K562 (cell line): ENCODE data around the gene ETV3L. TPM values are rescaled to one million over a fixed set of nuclear protein-coding genes. Genes with fewer than 3 reads are reported as not detected.

ENCODE experiments used
- FOXM1 ChIP-seq, 2 experiments: fragments of 450-650 bp in 1 of 2; sonication (generic) in 1 of 2; formaldehyde crosslinking in 1 of 2; IDR thresholded peaks; 2 replicates each; pipeline versions ENCODE4 v1.6.1 to v1.9.0; 2017 to 2022; ENCODE audit warnings: low read depth in 2 of 2, mild to moderate bottlenecking in 2 of 2, missing genetic modification reagents in 1 of 2, moderate library complexity in 1 of 2
- NR2C2 ChIP-seq, 2 experiments: fragments of 200-800 bp in 1 of 2; sonication (Bioruptor generic) in 1 of 2; sonication (generic) in 1 of 2; formaldehyde crosslinking in 1 of 2; IDR thresholded peaks; 2 replicates each; pipeline versions ENCODE4 v1.6.1 to v1.8.0; 2016 to 2022; ENCODE audit warnings: mild to moderate bottlenecking in 1 of 2, missing compliant biosample characterization in 1 of 2, missing genetic modification characterization in 1 of 2, missing genetic modification reagents in 1 of 2
- RBBP5 ChIP-seq: fragments of 200-600 bp; sonication (generic); IDR thresholded peaks from 2 replicates; pipeline ENCODE4 v1.6.1; 2012; ENCODE audit warnings: borderline replicate concordance, mild to moderate bottlenecking, low read length, control low read depth, inconsistent platforms; ENCODE audit not compliant: insufficient read depth, poor library complexity, severe bottlenecking
- RBM15 ChIP-seq: fragments of 200-400 bp; formaldehyde crosslinking; IDR thresholded peaks from 2 replicates; pipeline ENCODE4 v1.6.1; 2018; ENCODE audit warnings: mild to moderate bottlenecking, low read length, moderate library complexity; ENCODE audit not compliant: insufficient read depth
- SMAD4 ChIP-seq: fragments of 250-450 bp; sonication (Bioruptor Pico); conservative IDR thresholded peaks from 2 replicates; pipeline ENCODE4 v1.8.0; 2021; ENCODE audit warnings: inconsistent platforms, mild to moderate bottlenecking, moderate library complexity
- SMARCE1 ChIP-seq: fragments of 450-650 bp; IDR thresholded peaks from 2 replicates; pipeline ENCODE4 v1.7.1; 2016; ENCODE audit warnings: mild to moderate bottlenecking
- ZFX ChIP-seq: sonication (generic); formaldehyde crosslinking; IDR thresholded peaks from 2 replicates; pipeline ENCODE4 v1.8.0; 2022; ENCODE audit warnings: mild to moderate bottlenecking, missing genetic modification reagents, moderate library complexity
- ZNF197 ChIP-seq: fragments of 200-800 bp; sonication (Bioruptor generic); IDR thresholded peaks from 2 replicates; pipeline ENCODE4 v1.6.1; 2016; ENCODE audit warnings: low read depth, missing genetic modification characterization, missing compliant biosample characterization
- polyA plus RNA-seq, 8 experiments: library from polyadenylated mRNA; depleted of rRNA in 4 of 8; stranded (reverse) in 5 of 8; unstranded in 3 of 8; fragments of >200 nt; fragmentation: Nextera tagmentation in 2 of 8; fragmentation: Illumina TruSeq in 1 of 8; extraction: Ambion mirVana in 2 of 8; extraction: Trizol in 1 of 8; gene quantifications; 2 replicates each; pipeline versions ENCODE4 v1.2.1 to v1.2.3, GENCODE V29; 2011 to 2014; ENCODE audit warnings: inconsistent platforms in 1 of 8, missing spikeins in 1 of 8
- total RNA-seq, 7 experiments: library from RNA; depleted of rRNA in 6 of 7; stranded (reverse); fragments of >200 nt in 6 of 7; fragmentation: Illumina TruSeq in 2 of 7; extraction: Trizol in 2 of 7; gene quantifications; 2 replicates each; pipeline versions ENCODE4 v1.2.1 to v1.2.3, GENCODE V29; 2011 to 2021; ENCODE audit warnings: low replicate concordance in 1 of 7
- TF ChIP-seq, protein P1 (sequence below), 2 experiments: fragments of 450-650 bp in 1 of 2; sonication (generic) in 1 of 2; formaldehyde crosslinking in 1 of 2; IDR thresholded peaks in 1 of 2; conservative IDR thresholded peaks in 1 of 2; 2 replicates each; pipeline versions ENCODE4 v1.6.1 to v1.8.1; 2016 to 2023; ENCODE audit warnings: mild to moderate bottlenecking in 2 of 2, moderate library complexity in 2 of 2, inconsistent platforms in 1 of 2, missing genetic modification reagents in 1 of 2
- TF ChIP-seq, protein P2 (sequence below): fragments of 450-650 bp; IDR thresholded peaks from 2 replicates; pipeline ENCODE4 v1.6.1; 2016; ENCODE audit warnings: low read depth, mild to moderate bottlenecking, moderate library complexity
- TF ChIP-seq, protein P3 (sequence below): sonication (generic); formaldehyde crosslinking; IDR thresholded peaks from 2 replicates; pipeline ENCODE4 v1.9.0; 2022; ENCODE audit warnings: mild to moderate bottlenecking, missing genetic modification reagents
- TF ChIP-seq, protein P4 (sequence below): fragments of 450-650 bp; formaldehyde crosslinking; IDR thresholded peaks from 2 replicates; pipeline ENCODE4 v1.4.0; 2020; ENCODE audit warnings: mild to moderate bottlenecking, moderate library complexity
- TF ChIP-seq, protein P5 (sequence below): conservative IDR thresholded peaks from 2 replicates; pipeline ENCODE4 v1.6.1; 2011; ENCODE audit warnings: low read depth, mild to moderate bottlenecking, low read length; ENCODE audit not compliant: control insufficient read depth
- TF ChIP-seq, protein P6 (sequence below), 2 experiments: fragments of 200-800 bp in 1 of 2; sonication (Bioruptor generic) in 1 of 2; sonication (generic) in 1 of 2; formaldehyde crosslinking in 1 of 2; IDR thresholded peaks in 1 of 2; conservative IDR thresholded peaks in 1 of 2; 2 replicates each; pipeline versions ENCODE4 v1.5.0 to v1.6.1; 2016 to 2020; ENCODE audit warnings: missing compliant biosample characterization in 1 of 2, missing genetic modification characterization in 1 of 2, missing genetic modification reagents in 1 of 2
- TF ChIP-seq, protein P7 (sequence below): IDR thresholded peaks from 2 replicates; pipeline ENCODE4 v1.6.1; 2014; ENCODE audit warnings: antibody characterized with exemption

Gene ETV3L
- total and polyA plus RNA-seq, 9 of the 15 experiments (the other 6 are each of a cell fraction or from before 2014, with no cell fraction given), result not detected

DNA sequence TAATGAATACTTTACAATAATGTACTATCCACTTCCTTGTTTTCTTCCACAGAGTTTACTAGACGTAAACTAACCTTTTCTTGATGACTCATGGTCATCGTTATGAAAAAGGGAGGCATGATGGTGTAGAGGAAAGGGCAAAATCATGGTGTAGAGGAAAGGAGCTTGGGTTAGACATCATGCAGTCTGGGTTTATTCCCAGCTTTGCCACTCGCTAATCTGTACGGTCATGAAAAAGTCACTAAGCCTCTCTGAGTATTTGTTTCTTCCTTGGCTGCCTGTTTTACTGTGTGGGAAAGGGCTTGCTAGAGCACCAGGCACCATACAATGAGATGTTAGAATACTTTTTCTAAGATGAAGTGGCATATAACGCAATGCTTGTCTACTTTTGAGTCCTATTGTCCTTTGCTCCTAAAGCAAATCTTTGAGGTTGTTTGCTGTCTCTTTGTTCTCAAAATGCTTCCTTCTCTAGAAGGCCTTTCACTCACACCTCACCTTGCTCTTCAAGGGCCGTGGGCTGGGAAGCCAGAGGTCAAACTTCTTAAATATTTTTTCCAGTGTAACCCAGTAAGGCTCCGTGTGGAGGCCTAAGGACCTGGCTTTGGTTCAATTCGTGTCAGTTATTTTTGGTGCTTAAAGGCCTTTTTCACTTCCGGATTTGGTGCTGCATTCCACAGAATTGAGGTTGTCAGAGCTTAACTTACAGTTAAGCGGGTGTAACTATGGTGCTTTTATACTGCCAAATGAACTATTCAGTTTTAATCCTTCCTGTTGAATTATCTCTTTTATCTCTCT, 48.5 kb upstream of the ETV3L start (continued):
- TF ChIP-seq, protein P1, sequence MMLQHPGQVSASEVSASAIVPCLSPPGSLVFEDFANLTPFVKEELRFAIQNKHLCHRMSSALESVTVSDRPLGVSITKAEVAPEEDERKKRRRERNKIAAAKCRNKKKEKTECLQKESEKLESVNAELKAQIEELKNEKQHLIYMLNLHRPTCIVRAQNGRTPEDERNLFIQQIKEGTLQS (IDR thresholded peaks at IDR 0.05), result peak; percentile 86
- TF ChIP-seq, protein P1 (CRISPR knock-in tag; conservative IDR thresholded peaks at IDR 0.05), result no peak
- TF ChIP-seq, protein P2, sequence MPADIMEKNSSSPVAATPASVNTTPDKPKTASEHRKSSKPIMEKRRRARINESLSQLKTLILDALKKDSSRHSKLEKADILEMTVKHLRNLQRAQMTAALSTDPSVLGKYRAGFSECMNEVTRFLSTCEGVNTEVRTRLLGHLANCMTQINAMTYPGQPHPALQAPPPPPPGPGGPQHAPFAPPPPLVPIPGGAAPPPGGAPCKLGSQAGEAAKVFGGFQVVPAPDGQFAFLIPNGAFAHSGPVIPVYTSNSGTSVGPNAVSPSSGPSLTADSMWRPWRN, result no peak
- TF ChIP-seq, protein P3, sequence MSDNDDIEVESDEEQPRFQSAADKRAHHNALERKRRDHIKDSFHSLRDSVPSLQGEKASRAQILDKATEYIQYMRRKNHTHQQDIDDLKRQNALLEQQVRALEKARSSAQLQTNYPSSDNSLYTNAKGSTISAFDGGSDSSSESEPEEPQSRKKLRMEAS (CRISPR knock-in tag), result no peak
- TF ChIP-seq, protein P4, sequence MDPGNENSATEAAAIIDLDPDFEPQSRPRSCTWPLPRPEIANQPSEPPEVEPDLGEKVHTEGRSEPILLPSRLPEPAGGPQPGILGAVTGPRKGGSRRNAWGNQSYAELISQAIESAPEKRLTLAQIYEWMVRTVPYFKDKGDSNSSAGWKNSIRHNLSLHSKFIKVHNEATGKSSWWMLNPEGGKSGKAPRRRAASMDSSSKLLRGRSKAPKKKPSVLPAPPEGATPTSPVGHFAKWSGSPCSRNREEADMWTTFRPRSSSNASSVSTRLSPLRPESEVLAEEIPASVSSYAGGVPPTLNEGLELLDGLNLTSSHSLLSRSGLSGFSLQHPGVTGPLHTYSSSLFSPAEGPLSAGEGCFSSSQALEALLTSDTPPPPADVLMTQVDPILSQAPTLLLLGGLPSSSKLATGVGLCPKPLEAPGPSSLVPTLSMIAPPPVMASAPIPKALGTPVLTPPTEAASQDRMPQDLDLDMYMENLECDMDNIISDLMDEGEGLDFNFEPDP (CRISPR knock-in tag), result no peak
- no peak for TF ChIP-seq RBBP5
- TF ChIP-seq, protein P5, sequence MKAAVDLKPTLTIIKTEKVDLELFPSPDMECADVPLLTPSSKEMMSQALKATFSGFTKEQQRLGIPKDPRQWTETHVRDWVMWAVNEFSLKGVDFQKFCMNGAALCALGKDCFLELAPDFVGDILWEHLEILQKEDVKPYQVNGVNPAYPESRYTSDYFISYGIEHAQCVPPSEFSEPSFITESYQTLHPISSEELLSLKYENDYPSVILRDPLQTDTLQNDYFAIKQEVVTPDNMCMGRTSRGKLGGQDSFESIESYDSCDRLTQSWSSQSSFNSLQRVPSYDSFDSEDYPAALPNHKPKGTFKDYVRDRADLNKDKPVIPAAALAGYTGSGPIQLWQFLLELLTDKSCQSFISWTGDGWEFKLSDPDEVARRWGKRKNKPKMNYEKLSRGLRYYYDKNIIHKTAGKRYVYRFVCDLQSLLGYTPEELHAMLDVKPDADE, result no peak
- TF ChIP-seq FOXM1 (IDR thresholded peaks at IDR 0.05; ENCODE audit: low read depth), result no peak
- no peak for TF ChIP-seq FOXM1 (CRISPR knock-in tag; IDR thresholded peaks at IDR 0.05; ENCODE audit: low read depth)
- TF ChIP-seq SMAD4 (CRISPR knock-in tag), result no peak
- TF ChIP-seq ZNF197 (CRISPR knock-in tag), result 0 out of 2 replicates have a peak, but pooled peaks have one; percentile 9
- TF ChIP-seq, protein P6, sequence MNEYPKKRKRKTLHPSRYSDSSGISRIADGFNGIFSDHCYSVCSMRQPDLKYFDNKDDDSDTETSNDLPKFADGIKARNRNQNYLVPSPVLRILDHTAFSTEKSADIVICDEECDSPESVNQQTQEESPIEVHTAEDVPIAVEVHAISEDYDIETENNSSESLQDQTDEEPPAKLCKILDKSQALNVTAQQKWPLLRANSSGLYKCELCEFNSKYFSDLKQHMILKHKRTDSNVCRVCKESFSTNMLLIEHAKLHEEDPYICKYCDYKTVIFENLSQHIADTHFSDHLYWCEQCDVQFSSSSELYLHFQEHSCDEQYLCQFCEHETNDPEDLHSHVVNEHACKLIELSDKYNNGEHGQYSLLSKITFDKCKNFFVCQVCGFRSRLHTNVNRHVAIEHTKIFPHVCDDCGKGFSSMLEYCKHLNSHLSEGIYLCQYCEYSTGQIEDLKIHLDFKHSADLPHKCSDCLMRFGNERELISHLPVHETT (CRISPR knock-in tag; conservative IDR thresholded peaks at IDR 0.05 in 1 of 2, IDR thresholded peaks at IDR 0.05 in 1 of 2), result peak in 1 of 2 experiments; percentile 65; a peak in 2 of 4 replicates
- TF ChIP-seq, protein P7, sequence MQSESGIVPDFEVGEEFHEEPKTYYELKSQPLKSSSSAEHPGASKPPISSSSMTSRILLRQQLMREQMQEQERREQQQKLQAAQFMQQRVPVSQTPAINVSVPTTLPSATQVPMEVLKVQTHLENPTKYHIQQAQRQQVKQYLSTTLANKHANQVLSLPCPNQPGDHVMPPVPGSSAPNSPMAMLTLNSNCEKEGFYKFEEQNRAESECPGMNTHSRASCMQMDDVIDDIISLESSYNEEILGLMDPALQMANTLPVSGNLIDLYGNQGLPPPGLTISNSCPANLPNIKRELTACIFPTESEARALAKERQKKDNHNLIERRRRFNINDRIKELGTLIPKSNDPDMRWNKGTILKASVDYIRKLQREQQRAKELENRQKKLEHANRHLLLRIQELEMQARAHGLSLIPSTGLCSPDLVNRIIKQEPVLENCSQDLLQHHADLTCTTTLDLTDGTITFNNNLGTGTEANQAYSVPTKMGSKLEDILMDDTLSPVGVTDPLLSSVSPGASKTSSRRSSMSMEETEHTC, result no peak
- TF ChIP-seq NR2C2 (CRISPR knock-in tag; IDR thresholded peaks at IDR 0.05), result no peak
- TF ChIP-seq NR2C2 (tag; IDR thresholded peaks at IDR 0.05), result 0 out of 2 replicates have a peak, but pooled peaks have one; percentile 51
- no peak for TF ChIP-seq RBM15
- peak; percentile 56 for TF ChIP-seq ZFX (CRISPR knock-in tag)
- TF ChIP-seq SMARCE1, result 0 out of 2 replicates have a peak, but pooled peaks have one; percentile 37
